Stimulated activated CD8-positive, alpha-beta memory T cell treated with anti-CD3 and anti-CD28 coated beads, Interleukin-2, amount 100 ng/mL, for 1 hour (primary cell): Measurements from ENCODE around the gene DNAH7.

Source experiments
- DNase-seq, 2 donors: peaks; one replicate each; pipeline ENCODE4 v3.0.0-alpha.2; 2020; ENCODE audit warnings: low read depth in 2 of 2

DNAH7 gene

GRCh38 chr2:195863121-195863520, 205.5 kb downstream of the DNAH7 start:
- DNase-seq, result no peak

- DNase-seq, result no peak
Measured at GRCh38 chr2:195861821-195862220, 206.8 kb downstream of the DNAH7 start.

GRCh38 chr2:195859513-195859912, 209.1 kb downstream of the DNAH7 start:
- DNase-seq, result no peak

- DNase-seq, result no peak
Measured at GRCh38 chr2:195857132-195857531, 211.5 kb downstream of the DNAH7 start.

- no peak for DNase-seq
Measured at GRCh38 chr2:195850764-195851163, 217.9 kb downstream of the DNAH7 start.

- no peak for DNase-seq
Measured at GRCh38 chr2:195848119-195848899, 220.3 kb downstream of the DNAH7 start.

- DNase-seq, result no peak
Measured at GRCh38 chr2:195842932-195843331, 225.7 kb downstream of the DNAH7 start.

- DNase-seq, result no peak
Measured at GRCh38 chr2:195838002-195838401, 230.6 kb downstream of the DNAH7 start.

GRCh38 chr2:195836002-195836401, 232.6 kb downstream of the DNAH7 start:
- DNase-seq, result no peak

GRCh38 chr2:195834836-195835235, 233.8 kb downstream of the DNAH7 start:
- DNase-seq, result no peak

- no peak for DNase-seq
Measured at GRCh38 chr2:195830968-195831950, 237.4 kb downstream of the DNAH7 start.

- no peak for DNase-seq
Measured at GRCh38 chr2:195824478-195824877, 244.2 kb downstream of the DNAH7 start.

GRCh38 chr2:195823206-195823605, 245.4 kb downstream of the DNAH7 start:
- DNase-seq, result no peak

GRCh38 chr2:195821566-195821932, 247.1 kb downstream of the DNAH7 start:
- DNase-seq, result no peak

- no peak for DNase-seq
Measured at GRCh38 chr2:195820867-195821565, 247.6 kb downstream of the DNAH7 start.

GRCh38 chr2:195820373-195820772, 248.3 kb downstream of the DNAH7 start:
- no peak for DNase-seq

- no peak for DNase-seq
Measured at GRCh38 chr2:195819276-195819675, 249.4 kb downstream of the DNAH7 start.

- no peak for DNase-seq
Measured at GRCh38 chr2:195818526-195818925, 250.1 kb downstream of the DNAH7 start.

- no peak for DNase-seq
Measured at GRCh38 chr2:195818106-195818505, 250.5 kb downstream of the DNAH7 start.

GRCh38 chr2:195815083-195815482, 253.6 kb downstream of the DNAH7 start:
- no peak for DNase-seq

- DNase-seq, result no peak
Measured at GRCh38 chr2:195813421-195813820, 255.2 kb downstream of the DNAH7 start.
